ENCODE results near the gene ATP2B3. TPM values are rescaled to one million over a fixed set of nuclear protein-coding genes. Genes with fewer than 3 reads are reported as not detected.

ATP2B3 gene
- total and polyA plus RNA-seq, 9 of the 15 experiments (the other 6 are each of a cell fraction or from before 2014, with no cell fraction given): 0.04 TPM; not detected in 8

DNA sequence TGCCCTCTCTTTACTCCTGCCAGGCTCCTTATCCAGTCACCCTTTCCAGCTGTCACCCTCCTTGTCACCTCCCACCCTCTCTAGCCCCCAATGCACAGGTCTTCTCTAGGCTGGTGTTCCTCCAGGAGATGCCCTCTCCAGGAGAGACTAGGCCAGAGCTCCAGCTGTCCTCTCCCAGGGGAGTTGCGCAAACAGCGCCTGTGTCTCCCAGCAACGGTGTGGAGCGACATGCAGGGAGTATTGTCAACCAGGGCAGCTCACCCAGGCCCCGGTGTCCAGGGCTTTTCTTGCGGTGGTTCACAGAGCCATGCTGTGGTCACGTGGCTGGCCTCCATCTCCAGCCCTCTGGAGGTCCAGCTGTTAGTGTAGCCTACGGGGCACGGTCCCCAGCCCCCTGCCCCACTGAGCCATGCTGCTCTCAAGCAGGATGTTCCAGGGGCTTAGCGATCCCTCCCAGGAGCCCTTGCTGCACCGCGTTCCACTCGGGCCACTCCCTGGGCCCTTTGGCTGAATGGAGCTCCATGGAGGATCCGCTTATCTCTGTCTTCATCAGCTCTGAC, 46.7 kb downstream of the ATP2B3 start (continued):
- TF ChIP-seq RAD51 (IDR thresholded peaks at IDR 0.05; ENCODE audit: borderline replicate concordance, low read depth): peak; percentile 61; the same call in 1 of the 2 replicates
- peak; percentile 29; the same call in 1 of the 2 replicates for TF ChIP-seq GATA2 (CRISPR knock-in tag; IDR thresholded peaks at IDR 0.05)
- no peak for TF ChIP-seq NFATC3 (IDR thresholded peaks at IDR 0.05)
- TF ChIP-seq MEF2A (IDR thresholded peaks at IDR 0.05; ENCODE audit: control insufficient read depth, low read depth, low read length): no peak

DNA sequence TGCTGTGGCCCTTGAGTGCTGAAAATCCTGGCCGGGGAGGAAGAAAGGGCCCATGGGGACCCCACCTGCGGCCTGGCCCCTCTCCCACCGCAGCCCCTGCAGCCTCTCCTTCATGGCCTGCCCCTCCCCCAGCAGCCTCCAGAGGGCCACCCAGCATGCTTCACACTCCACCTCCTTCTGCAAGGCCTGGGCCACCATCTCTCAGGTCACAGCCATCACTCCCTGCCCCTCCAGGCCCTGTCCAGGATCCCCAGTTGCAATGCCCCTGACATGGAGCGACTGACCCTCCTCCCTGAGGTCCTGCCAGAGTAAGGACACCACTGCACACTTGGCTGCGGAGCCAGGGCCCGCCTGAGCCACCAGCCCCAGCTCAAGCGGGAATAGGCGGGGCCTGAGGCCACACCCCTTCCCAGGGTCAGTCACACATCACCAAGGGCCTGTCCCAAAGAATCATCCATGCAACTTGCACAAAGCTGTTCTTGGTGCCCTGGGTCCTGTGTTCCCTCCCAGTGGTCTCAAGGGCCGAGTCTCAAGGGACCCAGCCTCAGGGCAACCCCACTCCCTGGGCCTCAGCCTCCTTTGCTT, 48.6 kb downstream of the ATP2B3 start:
- Histone ChIP-seq H3K27me3 (ENCODE audit: control insufficient read depth in 2 of 2, insufficient read depth in 2 of 2, low read length in 2 of 2) (peaks cover 17 to 77% of the 10 kb centered on the region in 2 experiments; a peak in 4 of 5 replicates), H3K4me1 (replicated peaks in 1 of 2; ENCODE audit: control insufficient read depth in 2 of 2, insufficient read depth in 2 of 2, low read length in 2 of 2) (peaks cover 0 to 23% of the 10 kb centered on the region in 2 experiments; a peak in 3 of 5 replicates), H2AFZ (ENCODE audit: low read depth, low read length) (no peak overlapping the region), H4K20me1 (replicated peaks; ENCODE audit: control insufficient read depth, insufficient read depth, low read length) (peaks cover 8% of the 10 kb centered on the region; the same call in 1 of the 2 replicates), H3K9me1 (ENCODE audit: control insufficient read depth, insufficient read depth, low read length) (no peaks in the 10 kb centered on the region), H3K79me2 (ENCODE audit: control insufficient read depth, insufficient read depth, low read length) (no peaks in the 10 kb centered on the region), H3K36me3 (ENCODE audit: control insufficient read depth, insufficient read depth, low read length) (no peaks in the 10 kb centered on the region), H3K4me2 (ENCODE audit: insufficient read depth, low read length) (no peak overlapping the region), H3K9me3 (replicated peaks; ENCODE audit: control insufficient read depth, insufficient read depth, low read depth, low read length) (no peaks in the 10 kb centered on the region), H3K27ac (ENCODE audit: extremely low read depth, low read depth, low read length) (no peak overlapping the region), H3K4me3 (no peak overlapping the region), H3K9ac (ENCODE audit: insufficient read depth in 1 of 2, low read depth in 2 of 2, low read length in 2 of 2) (no peak overlapping the region)
- 0% methylated on average over 5 of the region's 9 CpGs for WGBS (ENCODE audit: insufficient coverage, low coverage, missing lambda C conversion rate)
- DNase-seq (ENCODE audit: extremely low read depth in 1 of 4, low spot score in 3 of 4): peak; percentile 28 to 45 (median 36)
- peak; percentile 77 for ATAC-seq
- ChIA-PET POLR2A (no interaction called here), CTCF (ENCODE audit: low intra/inter-chr PET ratio) (no interaction called here)
- no peak for FAIRE-seq
- in situ Hi-C loops (cut with MboI) (no loop called here), intact Hi-C loops (cut with micrococcal nuclease) (no loop called here)
- TF ChIP-seq, protein P1, sequence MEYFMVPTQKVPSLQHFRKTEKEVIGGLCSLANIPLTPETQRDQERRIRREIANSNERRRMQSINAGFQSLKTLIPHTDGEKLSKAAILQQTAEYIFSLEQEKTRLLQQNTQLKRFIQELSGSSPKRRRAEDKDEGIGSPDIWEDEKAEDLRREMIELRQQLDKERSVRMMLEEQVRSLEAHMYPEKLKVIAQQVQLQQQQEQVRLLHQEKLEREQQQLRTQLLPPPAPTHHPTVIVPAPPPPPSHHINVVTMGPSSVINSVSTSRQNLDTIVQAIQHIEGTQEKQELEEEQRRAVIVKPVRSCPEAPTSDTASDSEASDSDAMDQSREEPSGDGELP (CRISPR knock-in tag; IDR thresholded peaks at IDR 0.05; ENCODE audit: borderline replicate concordance): peak; percentile 15; the same call in 1 of the 2 replicates
- TF ChIP-seq, protein P2, sequence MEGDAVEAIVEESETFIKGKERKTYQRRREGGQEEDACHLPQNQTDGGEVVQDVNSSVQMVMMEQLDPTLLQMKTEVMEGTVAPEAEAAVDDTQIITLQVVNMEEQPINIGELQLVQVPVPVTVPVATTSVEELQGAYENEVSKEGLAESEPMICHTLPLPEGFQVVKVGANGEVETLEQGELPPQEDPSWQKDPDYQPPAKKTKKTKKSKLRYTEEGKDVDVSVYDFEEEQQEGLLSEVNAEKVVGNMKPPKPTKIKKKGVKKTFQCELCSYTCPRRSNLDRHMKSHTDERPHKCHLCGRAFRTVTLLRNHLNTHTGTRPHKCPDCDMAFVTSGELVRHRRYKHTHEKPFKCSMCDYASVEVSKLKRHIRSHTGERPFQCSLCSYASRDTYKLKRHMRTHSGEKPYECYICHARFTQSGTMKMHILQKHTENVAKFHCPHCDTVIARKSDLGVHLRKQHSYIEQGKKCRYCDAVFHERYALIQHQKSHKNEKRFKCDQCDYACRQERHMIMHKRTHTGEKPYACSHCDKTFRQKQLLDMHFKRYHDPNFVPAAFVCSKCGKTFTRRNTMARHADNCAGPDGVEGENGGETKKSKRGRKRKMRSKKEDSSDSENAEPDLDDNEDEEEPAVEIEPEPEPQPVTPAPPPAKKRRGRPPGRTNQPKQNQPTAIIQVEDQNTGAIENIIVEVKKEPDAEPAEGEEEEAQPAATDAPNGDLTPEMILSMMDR (IDR thresholded peaks at IDR 0.05 in 2 of 3, conservative IDR thresholded peaks at IDR 0.05 in 1 of 3; ENCODE audit: insufficient read depth in 2 of 3, low read depth in 1 of 3, low read length in 3 of 3): 0 out of 6 replicates have a peak, but pooled peaks of 1 of the 3 experiments have one; percentile 10
- TF ChIP-seq ZNF174 (CRISPR knock-in tag; IDR thresholded peaks at IDR 0.05): no peak
- BruUV-seq (replicated peaks): no TSS peak

All from K562 (cell line).